Karpas-422 (cell line): ENCODE measurements around the gene ARL6IP6. TPM values are rescaled to one million over a fixed set of nuclear protein-coding genes. Genes with fewer than 3 reads are reported as not detected.

Experiments
- DNase-seq: peaks from one replicate; pipeline ENCODE4 v3.0.0-alpha.2; 2015
- H2AFZ ChIP-seq: fragments of 200-600 bp; sonication (generic); 2 replicates; pipeline ENCODE4 v1.6.1; 2014; ENCODE audit warnings: antibody characterized with exemption, low read length, mixed read lengths
- H3K27ac ChIP-seq: fragments of 200-600 bp; sonication (generic); 2 replicates; pipeline ENCODE4 v1.5.1; 2014; ENCODE audit warnings: mild to moderate bottlenecking, low read length, moderate library complexity
- H3K27me3 ChIP-seq: fragments of 200-600 bp; sonication (generic); 2 replicates; pipeline ENCODE4 v1.6.1; 2014; ENCODE audit warnings: low read length, mixed read lengths
- H3K36me3 ChIP-seq: fragments of 200-600 bp; sonication (generic); 2 replicates; pipeline ENCODE4 v1.6.1; 2014; ENCODE audit warnings: low read length, mixed read lengths; ENCODE audit not compliant: insufficient read depth
- H3K4me1 ChIP-seq: fragments of 200-600 bp; sonication (generic); 2 replicates; pipeline ENCODE4 v1.6.1; 2014; ENCODE audit warnings: mild to moderate bottlenecking, low read length, mixed read lengths
- H3K4me2 ChIP-seq: fragments of 200-600 bp; sonication (generic); 2 replicates; pipeline ENCODE4 v1.6.1; 2014; ENCODE audit warnings: low read length, low read depth, mild to moderate bottlenecking; ENCODE audit not compliant: poor library complexity, severe bottlenecking
- H3K4me3 ChIP-seq: fragments of 200-600 bp; sonication (generic); 2 replicates; pipeline ENCODE4 v1.5.1; 2014; ENCODE audit warnings: mild to moderate bottlenecking, antibody characterized with exemption, low read length, mixed read lengths
- H3K79me2 ChIP-seq: fragments of 200-600 bp; sonication (generic); 2 replicates; pipeline ENCODE4 v1.6.1; 2014; ENCODE audit warnings: mild to moderate bottlenecking, low read length, mixed read lengths
- H3K9ac ChIP-seq: fragments of 200-600 bp; sonication (generic); 2 replicates; pipeline ENCODE4 v1.6.0; 2014; ENCODE audit warnings: low read length
- H3K9me2 ChIP-seq: fragments of 200-600 bp; sonication (generic), shearing (Covaris generic); replicated peaks from 2 replicates; pipeline ENCODE4 v1.6.0; 2014; ENCODE audit warnings: mild to moderate bottlenecking, low read length, moderate library complexity; ENCODE audit not compliant: insufficient read depth
- H3K9me3 ChIP-seq: fragments of 300-700, 200-600 bp; sonication (generic); 2 replicates; pipeline ENCODE4 v1.6.1; 2014; ENCODE audit warnings: low read length, mixed read lengths
- H4K20me1 ChIP-seq: fragments of 200-600 bp; sonication (generic); 2 replicates; pipeline ENCODE4 v1.6.1; 2014; ENCODE audit warnings: mild to moderate bottlenecking, antibody characterized with exemption, low read length, low read depth; ENCODE audit not compliant: insufficient read depth
- total RNA-seq: library from RNA; depleted of rRNA; stranded (reverse); fragments of >200 nt; shearing (Covaris generic); gene quantifications from 2 replicates; pipeline ENCODE4 v1.2.3, GENCODE V29; 2014; ENCODE audit warnings: low replicate concordance

Gene ARL6IP6
- total RNA-seq, 1 experiment from 2014 or later: 69.7 TPM

DNA sequence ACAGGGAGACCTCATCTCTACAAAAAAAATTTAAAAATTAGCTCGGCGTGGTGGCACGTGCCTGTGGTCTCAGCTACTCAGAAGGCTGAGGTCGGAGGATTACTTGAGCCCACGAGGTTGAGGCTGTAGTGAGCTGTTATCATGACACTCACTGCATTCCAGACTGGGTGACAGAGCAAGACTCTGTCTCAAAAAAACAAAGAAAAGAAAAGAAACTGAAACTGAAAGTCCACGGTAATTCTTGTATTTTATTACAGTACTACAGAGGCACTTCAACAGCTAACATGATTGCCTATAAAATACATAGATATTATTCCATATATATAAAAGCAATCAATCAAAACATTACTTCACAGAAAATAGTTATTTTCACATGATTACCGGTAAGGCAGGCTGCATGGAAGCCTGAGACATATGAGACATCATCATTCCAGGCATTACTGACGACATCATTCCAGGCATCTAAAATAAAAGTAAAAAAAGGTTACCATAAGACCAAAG is 24.2 kb upstream of the ARL6IP6 start:
- H3K9me2 ChIP-seq: no peaks in the 10 kb centered on the region
- peaks cover 62% of the 10 kb centered on the region; the same call in 1 of the 2 replicates for H3K36me3 ChIP-seq
- no peak overlapping the region for H3K27ac ChIP-seq
- H4K20me1 ChIP-seq: peaks cover 10% of the 10 kb centered on the region; the same call in 1 of the 2 replicates
- no peak overlapping the region for H3K9ac ChIP-seq
- H2AFZ ChIP-seq: no peak overlapping the region
- no peak overlapping the region for H3K4me3 ChIP-seq
- H3K9me3 ChIP-seq: no peaks in the 10 kb centered on the region
- no peaks in the 10 kb centered on the region for H3K4me1 ChIP-seq
- no peak for DNase-seq
- peaks cover 94% of the 10 kb centered on the region for H3K79me2 ChIP-seq
- H3K27me3 ChIP-seq: no peaks in the 10 kb centered on the region
- no peak overlapping the region for H3K4me2 ChIP-seq

DNA sequence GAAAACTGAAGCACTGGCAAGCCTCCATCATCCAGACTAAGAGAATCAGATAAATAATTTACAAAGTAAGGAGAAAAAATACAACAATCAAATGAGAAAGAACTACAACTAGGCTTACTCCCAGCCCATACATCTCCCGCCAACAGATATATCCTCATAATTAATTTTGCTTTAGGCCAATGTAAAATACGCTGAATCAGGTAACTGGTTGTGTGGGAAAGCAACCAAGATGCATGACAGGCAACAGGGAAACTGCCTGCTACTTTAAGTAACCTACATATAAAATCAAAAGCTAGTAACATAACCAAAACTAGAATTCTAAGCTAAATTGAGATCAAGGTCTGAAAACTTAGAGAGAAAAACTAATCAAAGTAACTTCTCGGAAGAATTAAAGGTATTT is 22.7 kb upstream of the ARL6IP6 start:
- Histone ChIP-seq H3K4me2 (no peak overlapping the region), H3K4me3 (no peak overlapping the region), H3K79me2 (peaks cover 95% of the 10 kb centered on the region), H3K9me3 (no peaks in the 10 kb centered on the region), H4K20me1 (peaks cover 15% of the 10 kb centered on the region), H3K4me1 (no peaks in the 10 kb centered on the region), H3K27me3 (no peaks in the 10 kb centered on the region), H3K27ac (no peak overlapping the region), H3K9ac (no peak overlapping the region), H2AFZ (no peak overlapping the region), H3K9me2 (no peaks in the 10 kb centered on the region), H3K36me3 (peaks cover 56% of the 10 kb centered on the region; the same call in 1 of the 2 replicates)
- DNase-seq: no peak

DNA sequence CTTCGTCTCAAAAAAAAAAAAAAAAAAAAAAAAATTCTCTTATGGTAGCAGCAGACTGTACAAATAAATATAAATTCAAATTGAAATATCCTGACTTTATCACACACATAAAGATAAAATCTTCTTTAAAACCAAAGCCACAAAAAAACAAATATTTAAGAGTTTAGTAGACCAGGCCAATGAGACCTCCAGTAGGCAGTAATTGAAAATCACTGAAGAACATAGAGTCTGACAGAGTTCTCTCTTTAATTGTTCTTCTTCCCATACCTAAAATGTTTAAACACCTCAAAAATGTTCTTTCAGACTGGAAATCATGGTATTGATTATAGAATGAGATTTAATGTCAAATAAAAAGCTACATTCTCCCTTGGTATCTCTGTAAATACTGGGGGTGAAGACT is 21.9 kb upstream of the ARL6IP6 start:
- Histone ChIP-seq H3K9ac (no peak overlapping the region), H3K27me3 (no peaks in the 10 kb centered on the region), H3K79me2 (peaks cover 96% of the 10 kb centered on the region), H3K4me3 (no peak overlapping the region), H3K4me1 (no peaks in the 10 kb centered on the region), H3K36me3 (peaks cover 51% of the 10 kb centered on the region), H3K4me2 (no peak overlapping the region), H3K9me2 (no peaks in the 10 kb centered on the region), H2AFZ (no peak overlapping the region), H3K27ac (no peak overlapping the region), H4K20me1 (peaks cover 18% of the 10 kb centered on the region), H3K9me3 (no peaks in the 10 kb centered on the region)
- no peak for DNase-seq

DNA sequence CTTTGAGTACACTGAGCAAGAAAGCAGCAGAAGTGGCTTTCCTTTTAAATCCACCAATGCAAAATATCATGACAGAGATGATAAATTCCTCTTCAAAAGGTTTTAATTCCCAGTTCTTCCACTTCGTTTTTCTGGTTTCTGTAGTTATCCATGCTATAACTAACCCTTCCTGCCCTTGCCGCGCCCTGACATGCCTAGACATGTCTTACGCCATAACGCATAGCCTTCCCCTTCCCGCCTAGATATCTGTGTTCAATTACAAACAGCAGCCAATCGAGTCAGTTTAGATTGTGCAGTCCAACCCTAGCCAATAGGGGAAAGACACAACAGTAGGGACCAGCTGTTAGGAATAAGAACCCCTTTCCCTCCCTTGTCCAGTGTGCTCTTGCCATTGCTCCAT is 17.2 kb upstream of the ARL6IP6 start:
- Histone ChIP-seq H3K9me3 (no peaks in the 10 kb centered on the region), H3K36me3 (peaks cover 45% of the 10 kb centered on the region), H3K27ac (no peak overlapping the region), H3K9me2 (no peaks in the 10 kb centered on the region), H3K79me2 (peaks cover 100% of the 10 kb centered on the region), H3K4me2 (no peak overlapping the region), H4K20me1 (peaks cover 51% of the 10 kb centered on the region), H3K27me3 (no peaks in the 10 kb centered on the region), H3K4me1 (no peaks in the 10 kb centered on the region), H2AFZ (no peak overlapping the region), H3K4me3 (no peak overlapping the region), H3K9ac (no peak overlapping the region)
- no peak for DNase-seq

DNA sequence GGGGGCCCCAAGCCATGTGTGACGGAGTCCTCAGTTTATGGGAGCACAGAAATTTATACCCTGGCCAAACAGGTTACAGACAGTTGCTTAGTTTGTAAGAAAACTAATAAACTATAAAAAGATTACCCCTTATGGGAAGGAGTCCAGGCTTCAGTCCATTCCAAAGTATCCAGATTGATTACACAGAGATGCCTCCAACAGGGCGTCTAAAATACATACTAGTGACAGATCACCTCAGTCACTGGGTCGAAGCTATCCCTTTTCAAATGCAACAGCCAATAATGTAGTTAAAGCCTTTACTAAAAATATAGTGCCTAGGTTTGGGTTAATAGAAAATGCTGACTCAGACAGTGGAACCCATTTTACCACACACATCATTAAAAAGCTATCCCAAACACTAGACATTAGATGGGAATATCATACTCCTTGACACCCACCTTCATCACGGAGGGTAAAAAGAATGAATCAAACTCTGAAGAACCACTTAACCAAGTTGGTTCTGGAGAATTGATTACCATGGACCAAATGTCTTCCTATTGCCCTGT is 11.9 kb upstream of the ARL6IP6 start:
- H3K27ac ChIP-seq: no peak overlapping the region
- no peaks in the 10 kb centered on the region for H3K9me3 ChIP-seq
- no peaks in the 10 kb centered on the region for H3K4me1 ChIP-seq
- peaks cover 81% of the 10 kb centered on the region for H3K36me3 ChIP-seq
- no peak for DNase-seq
- H3K4me2 ChIP-seq: no peak overlapping the region
- no peaks in the 10 kb centered on the region for H3K9me2 ChIP-seq
- H3K4me3 ChIP-seq: no peak overlapping the region
- H2AFZ ChIP-seq: no peak overlapping the region
- no peak overlapping the region for H3K9ac ChIP-seq
- H3K79me2 ChIP-seq: peaks cover 100% of the 10 kb centered on the region
- no peaks in the 10 kb centered on the region for H3K27me3 ChIP-seq
- peaks cover 62% of the 10 kb centered on the region for H4K20me1 ChIP-seq

DNA sequence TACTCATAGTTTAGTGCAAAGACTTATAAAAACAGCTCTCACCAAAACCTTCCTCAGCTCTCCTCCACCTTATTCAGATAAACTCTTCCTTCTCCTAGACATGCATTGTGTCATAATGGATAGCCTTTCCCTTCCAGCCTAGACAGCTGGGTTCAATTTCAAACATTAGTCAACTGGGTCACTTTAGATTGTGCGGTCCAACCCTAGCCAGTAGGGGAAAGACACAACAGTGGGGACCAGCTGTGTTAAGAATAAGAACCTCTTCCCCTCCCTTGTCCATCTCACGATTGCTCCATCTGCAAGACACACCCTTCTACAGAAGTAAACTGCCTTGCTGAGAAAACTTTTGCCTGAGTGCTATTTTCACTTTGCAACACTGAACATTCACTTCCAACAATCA is 9.7 kb upstream of the ARL6IP6 start:
- Histone ChIP-seq H3K27ac (no peak overlapping the region), H3K9me2 (no peaks in the 10 kb centered on the region), H3K4me3 (no peak overlapping the region), H3K36me3 (peaks cover 90% of the 10 kb centered on the region), H3K4me1 (no peaks in the 10 kb centered on the region), H4K20me1 (peaks cover 46% of the 10 kb centered on the region), H3K27me3 (no peaks in the 10 kb centered on the region), H3K79me2 (peaks cover 100% of the 10 kb centered on the region), H3K9ac (no peak overlapping the region), H3K4me2 (no peak overlapping the region), H2AFZ (no peak overlapping the region), H3K9me3 (no peaks in the 10 kb centered on the region)
- DNase-seq: no peak

DNA sequence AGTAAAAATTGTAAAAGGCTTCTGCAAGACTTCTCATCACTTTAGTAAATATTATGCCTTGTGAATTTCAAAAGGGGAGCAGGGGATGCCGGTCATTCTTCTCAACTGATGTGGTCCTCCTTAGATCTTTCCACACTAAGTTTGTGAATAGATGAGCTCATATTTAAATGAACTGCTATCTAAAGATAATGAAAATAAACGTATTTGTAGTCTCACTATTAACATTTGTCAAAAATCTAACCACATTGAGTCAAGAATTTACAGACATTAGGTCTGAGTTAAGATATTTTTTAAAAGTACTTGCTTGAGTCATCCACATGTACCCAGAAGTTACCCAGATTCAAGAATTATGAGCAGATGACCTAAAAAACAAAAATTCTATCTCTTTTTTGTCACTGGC is 7.7 kb upstream of the ARL6IP6 start:
- Histone ChIP-seq H3K4me2 (no peak overlapping the region), H4K20me1 (peaks cover 36% of the 10 kb centered on the region), H3K79me2 (peaks cover 100% of the 10 kb centered on the region), H3K27me3 (no peaks in the 10 kb centered on the region), H3K36me3 (peaks cover 97% of the 10 kb centered on the region), H3K27ac (no peak overlapping the region), H3K9me2 (no peaks in the 10 kb centered on the region), H3K9me3 (no peaks in the 10 kb centered on the region), H2AFZ (no peak overlapping the region), H3K4me3 (no peak overlapping the region), H3K9ac (no peak overlapping the region), H3K4me1 (peaks cover 11% of the 10 kb centered on the region)
- DNase-seq: no peak

DNA sequence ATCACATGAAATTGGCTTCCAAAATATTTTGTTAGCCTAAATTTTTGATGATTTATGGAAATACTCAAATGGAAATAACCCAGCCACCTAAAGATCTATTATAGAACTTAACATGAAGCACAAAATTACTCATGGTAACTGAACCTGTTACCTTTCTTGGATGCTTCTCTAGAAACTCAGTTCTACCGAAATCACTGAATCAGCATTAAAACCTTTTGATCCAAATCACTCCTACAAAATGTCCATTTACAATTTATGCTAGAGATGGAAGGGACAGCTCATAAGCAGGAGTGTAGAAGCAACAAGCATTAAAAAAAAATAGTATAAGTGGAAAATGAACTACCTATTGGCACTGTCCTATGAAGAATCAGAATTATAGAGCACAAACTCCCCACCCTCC is 3.3 kb upstream of the ARL6IP6 start:
- H2AFZ ChIP-seq: no peak overlapping the region
- no peak overlapping the region for H3K9ac ChIP-seq
- DNase-seq: no peak
- H3K9me3 ChIP-seq: no peaks in the 10 kb centered on the region
- peak overlapping the region; percentile 73 for H3K4me2 ChIP-seq
- H3K9me2 ChIP-seq: no peaks in the 10 kb centered on the region
- peaks cover 24% of the 10 kb centered on the region for H3K4me1 ChIP-seq
- no peak overlapping the region for H3K27ac ChIP-seq
- peaks cover 61% of the 10 kb centered on the region for H3K36me3 ChIP-seq
- peak overlapping the region; percentile 96 for H3K4me3 ChIP-seq
- H3K79me2 ChIP-seq: peaks cover 83% of the 10 kb centered on the region
- no peaks in the 10 kb centered on the region for H3K27me3 ChIP-seq
- peaks cover 21% of the 10 kb centered on the region; the same call in 1 of the 2 replicates for H4K20me1 ChIP-seq
